Activated naive CD4-positive, alpha-beta T cell treated with Interleukin-2 at 50 U/mL for 16 hours (primary cell): ENCODE results near the gene PCBP3.

Experiments
- DNase-seq: peaks from one replicate; pipeline ENCODE4 v3.0.0-alpha.2; 2020

The PCBP3 gene

GRCh38 chr21:45735259-45736000, 91.9 kb downstream of the PCBP3 start:
- DNase-seq, result no peak

GRCh38 chr21:45736042-45736689, 92.6 kb downstream of the PCBP3 start:
- DNase-seq, result no peak

- DNase-seq, result no peak
Measured at GRCh38 chr21:45736690-45737484, 93.4 kb downstream of the PCBP3 start.

- no peak for DNase-seq
Measured at GRCh38 chr21:45737485-45738166, 94.1 kb downstream of the PCBP3 start.

- no peak for DNase-seq
Measured at GRCh38 chr21:45739218-45740087, 95.9 kb downstream of the PCBP3 start.

- no peak for DNase-seq
Measured at GRCh38 chr21:45740088-45740440, 96.5 kb downstream of the PCBP3 start.

- no peak for DNase-seq
Measured at GRCh38 chr21:45740491-45741357, 97.2 kb downstream of the PCBP3 start.

- no peak for DNase-seq
Measured at GRCh38 chr21:45741691-45742090, 98.2 kb downstream of the PCBP3 start.

GRCh38 chr21:45742247-45742646, 98.7 kb downstream of the PCBP3 start:
- DNase-seq, result no peak

GRCh38 chr21:45745256-45745655, 101.7 kb downstream of the PCBP3 start:
- no peak for DNase-seq

- DNase-seq, result no peak
Measured at GRCh38 chr21:45747233-45747766, 103.8 kb downstream of the PCBP3 start.

- DNase-seq, result no peak
Measured at GRCh38 chr21:45747802-45748445, 104.4 kb downstream of the PCBP3 start.

GRCh38 chr21:45748593-45748992, 105.1 kb downstream of the PCBP3 start:
- DNase-seq, result no peak

GRCh38 chr21:45749974-45750373, 106.4 kb downstream of the PCBP3 start:
- DNase-seq, result no peak

GRCh38 chr21:45750936-45751335, 107.4 kb downstream of the PCBP3 start:
- no peak for DNase-seq

GRCh38 chr21:45753445-45753844, 109.9 kb downstream of the PCBP3 start:
- no peak for DNase-seq

GRCh38 chr21:45756029-45756428, 112.5 kb downstream of the PCBP3 start:
- no peak for DNase-seq

GRCh38 chr21:45756669-45757068, 113.1 kb downstream of the PCBP3 start:
- no peak for DNase-seq

- no peak for DNase-seq
Measured at GRCh38 chr21:45761704-45762103, 118.2 kb downstream of the PCBP3 start.

GRCh38 chr21:45763074-45763473, 119.5 kb downstream of the PCBP3 start:
- DNase-seq, result no peak
